Stimulated activated CD8-positive, alpha-beta memory T cell treated with anti-CD3 and anti-CD28 coated beads, Interleukin-12 subunit alpha, Interleukin-12 subunit beta, amount 100 ng/mL, for 24 hours (primary cell): ENCODE measurements around the gene MYB.
"Not testable (repeated sequence)": the region's sequence is repeated elsewhere in the genome, so short reads cannot be mapped to it uniquely, and the experiment has no call there.

Source experiments
- DNase-seq: peaks from one replicate; pipeline ENCODE4 v3.0.0-alpha.2; 2020; ENCODE audit errors: extremely low read depth

The MYB gene

GRCh38 chr6:135180542-135181332 is at the start of gene MYB:
Gene MYB (plus strand): TSS chr6:135181308. CDS start chr6:135181514, 206 bp downstream.
- DNase-seq, result no peak

DNA sequence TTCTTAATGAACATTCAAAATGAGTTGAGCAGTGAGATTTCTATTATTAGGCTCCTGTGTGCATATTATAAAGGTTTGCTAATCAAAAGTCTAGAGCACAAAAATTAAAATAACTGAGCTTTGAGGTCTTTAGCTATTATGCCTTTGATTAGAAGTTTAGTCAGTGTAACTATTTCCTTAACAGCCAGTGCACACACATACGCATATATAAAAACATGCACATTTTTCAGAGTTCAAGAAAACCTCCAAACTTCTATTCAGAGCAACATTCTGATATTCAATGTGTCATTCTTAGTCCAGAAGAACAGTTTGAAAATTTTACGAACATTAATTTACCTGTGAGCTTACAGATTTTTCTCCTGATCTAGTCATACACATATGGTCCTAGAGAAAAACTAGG is 48.3 kb upstream of the MYB start:
- DNase-seq, result no peak

- no peak for DNase-seq
Observed at GRCh38 chr6:135135835-135136234, 45.3 kb upstream of the MYB start.

DNA sequence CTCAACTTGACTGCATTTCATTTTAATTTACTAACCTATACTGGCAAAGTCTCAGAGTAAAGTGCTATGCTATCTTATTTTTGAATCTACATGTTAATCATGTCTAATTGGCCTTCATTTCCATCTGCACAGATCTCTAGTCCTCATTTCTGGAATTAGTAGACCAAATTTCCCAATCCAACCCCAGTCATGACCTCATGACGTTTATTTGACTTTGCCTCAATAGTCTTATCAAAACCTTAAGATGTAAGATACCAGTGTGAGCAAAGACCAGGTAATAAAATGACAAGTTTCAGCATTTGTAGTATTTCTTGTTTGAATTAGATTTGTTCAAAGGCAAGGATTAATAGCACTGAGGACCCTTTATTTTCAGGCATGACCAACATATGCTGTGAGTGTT is 43.3 kb upstream of the MYB start:
- no peak for DNase-seq

DNA sequence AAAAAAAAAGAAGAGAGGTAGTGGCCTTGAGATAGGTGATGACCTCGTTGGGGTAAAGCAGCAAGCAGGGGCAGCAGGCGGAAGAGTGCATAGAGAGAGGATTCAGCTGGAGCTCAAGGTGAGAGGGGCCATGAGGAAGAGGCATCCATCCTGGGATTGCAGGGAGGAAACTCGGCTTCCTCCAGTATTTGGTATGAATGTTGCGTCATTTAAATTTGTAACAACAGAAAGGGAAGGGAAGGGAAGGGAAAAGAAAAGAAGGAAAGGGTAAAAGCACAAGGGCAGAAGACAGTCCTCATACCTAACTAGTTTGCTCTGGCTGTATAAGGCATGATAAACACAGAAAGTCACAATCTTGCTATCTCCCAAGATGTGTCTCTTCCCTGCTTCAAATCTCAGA is 39.9 kb upstream of the MYB start:
- DNase-seq, result no peak

- no peak for DNase-seq
Observed at GRCh38 chr6:135141728-135142127, 39.4 kb upstream of the MYB start.

- DNase-seq, result not testable (repeated sequence)
Observed at GRCh38 chr6:135142232-135142631, 38.9 kb upstream of the MYB start.

GRCh38 chr6:135144673-135145062 is 36.4 kb upstream of the MYB start:
- DNase-seq, result no peak

DNA sequence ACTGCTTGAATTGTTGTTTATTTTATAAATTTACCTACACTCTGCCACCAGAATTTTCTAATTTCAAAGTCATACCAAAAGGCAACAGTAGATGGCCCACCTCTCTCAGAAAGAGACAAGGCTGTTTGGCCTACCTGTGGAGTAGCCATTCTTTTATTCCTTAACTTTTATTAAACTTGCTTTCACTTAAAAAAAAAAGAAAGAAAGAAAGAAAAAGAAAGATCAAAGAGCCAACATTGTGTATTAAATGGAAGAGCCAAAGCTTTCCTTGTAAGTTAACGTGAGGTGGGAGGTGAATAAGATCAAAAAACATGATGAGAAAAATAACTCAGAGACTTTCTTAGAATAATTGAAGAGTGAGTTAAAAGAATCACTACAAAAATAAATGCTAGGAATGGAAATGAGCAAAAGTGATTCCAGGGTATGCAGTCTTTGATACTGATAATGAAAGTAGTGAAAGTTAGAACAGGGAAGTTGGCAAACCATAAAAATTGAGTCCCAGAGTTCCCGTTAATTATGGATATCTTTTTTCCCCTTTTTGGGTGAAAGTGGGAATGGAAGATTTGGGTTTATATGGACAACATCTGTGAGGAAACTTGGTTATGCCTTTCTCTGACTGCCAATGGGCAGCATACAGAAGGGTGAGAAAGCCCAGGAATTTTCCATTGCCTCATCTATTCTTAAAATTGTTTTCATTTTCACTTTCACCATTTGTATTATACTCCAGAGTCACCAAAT is 35.9 kb upstream of the MYB start:
- DNase-seq, result no peak

DNA sequence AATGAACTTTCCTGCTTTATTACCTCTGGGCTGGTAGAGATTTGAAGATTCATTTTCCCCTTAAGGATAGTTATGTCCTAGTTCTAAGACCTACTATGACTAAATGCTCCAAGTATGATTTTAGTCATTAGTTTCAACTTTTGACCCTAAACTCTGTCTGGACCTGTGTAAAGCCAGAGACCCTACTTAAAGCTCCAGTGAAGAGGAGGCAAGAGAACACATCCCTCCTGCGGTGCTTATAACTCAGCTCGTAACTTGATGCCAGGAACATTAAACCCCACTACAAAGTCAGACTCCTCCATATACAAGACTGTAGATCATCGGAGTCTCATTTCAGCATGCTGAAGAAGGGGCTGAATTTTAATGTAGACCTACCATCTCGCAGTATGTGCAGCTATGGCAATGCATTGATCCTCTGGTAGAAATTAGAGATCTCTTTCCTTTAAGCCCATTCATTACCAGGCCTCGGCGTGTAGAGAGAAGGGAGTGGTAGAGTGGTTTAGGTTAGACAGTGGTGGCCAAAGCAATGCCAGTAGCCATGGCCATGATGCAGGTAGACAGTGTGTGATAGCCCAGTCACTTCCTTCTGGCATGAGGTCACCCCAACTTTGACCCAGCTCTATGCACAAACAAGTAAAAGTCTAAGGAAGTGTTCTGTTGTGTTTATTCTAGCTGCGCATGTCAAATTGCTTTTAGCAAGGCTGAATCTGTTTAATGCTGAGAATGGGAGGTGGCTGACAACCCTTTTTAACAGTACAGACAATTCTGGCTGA is 34.8 kb upstream of the MYB start:
- DNase-seq, result no peak

GRCh38 chr6:135147637-135148592 is 33.2 kb upstream of the MYB start:
- no peak for DNase-seq

- DNase-seq, result no peak
Observed at GRCh38 chr6:135148889-135149288, 32.2 kb upstream of the MYB start.

- no peak for DNase-seq
Observed at GRCh38 chr6:135149376-135149775, 31.7 kb upstream of the MYB start.

GRCh38 chr6:135150481-135150880 is 30.6 kb upstream of the MYB start:
- DNase-seq, result not testable (repeated sequence)

DNA sequence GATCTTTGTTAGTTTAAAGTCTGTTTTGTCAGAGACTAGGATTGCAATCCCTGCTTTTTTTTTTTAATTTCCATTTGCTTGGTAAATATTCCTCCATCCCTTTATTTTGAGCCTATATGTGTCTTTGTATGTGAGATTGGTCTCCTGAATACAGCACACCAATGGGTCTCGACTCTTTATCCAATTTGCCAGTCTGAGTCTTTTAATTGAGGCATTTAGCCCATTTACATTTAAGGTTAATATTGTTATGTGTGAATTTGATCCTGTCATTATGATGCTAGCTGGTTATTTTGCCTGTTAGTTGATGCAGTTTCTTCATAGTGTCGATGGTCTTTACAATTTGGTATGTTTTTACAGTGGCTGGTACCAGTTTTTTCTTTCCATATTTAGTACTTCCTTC is 27.0 kb upstream of the MYB start:
- DNase-seq, result not testable (repeated sequence)

DNA sequence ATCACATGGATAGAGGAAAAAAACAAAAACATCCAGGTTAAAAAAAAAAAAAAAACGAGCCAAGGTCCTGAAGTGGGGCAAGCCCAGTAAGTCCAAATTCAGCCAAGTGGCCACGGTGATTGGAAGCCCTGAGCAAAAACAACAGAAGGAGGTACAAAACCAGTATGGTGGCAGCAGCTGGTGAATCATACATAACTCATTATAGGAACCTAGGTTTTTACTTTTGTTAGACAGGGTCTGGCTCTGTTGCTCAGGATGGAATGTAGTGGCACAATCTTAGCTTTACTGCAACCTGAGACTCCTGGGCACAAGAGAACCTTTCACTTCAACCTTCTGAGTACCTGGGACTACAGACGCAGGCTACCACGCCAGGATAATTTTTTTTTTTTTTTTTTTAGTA is 22.7 kb upstream of the MYB start:
- DNase-seq, result no peak

DNA sequence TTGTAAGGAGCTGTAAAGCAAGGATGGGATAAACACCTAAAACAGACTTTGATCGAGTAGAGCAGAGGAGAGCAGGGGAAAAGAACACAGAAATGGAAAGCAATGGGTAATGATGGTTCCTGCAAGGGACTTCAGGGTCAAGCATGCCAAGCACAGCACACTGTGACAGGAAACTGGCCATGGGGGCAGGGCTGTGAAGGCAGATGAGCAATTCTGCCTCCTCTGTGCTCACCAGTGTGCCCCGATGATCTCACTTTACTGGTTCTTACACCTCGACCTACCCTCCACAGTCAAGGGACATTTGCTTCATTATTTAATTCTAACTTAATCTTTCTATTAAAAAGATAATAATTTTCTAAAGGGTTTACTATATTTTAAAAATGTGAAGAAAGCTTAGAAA is 21.6 kb upstream of the MYB start:
- no peak for DNase-seq

DNA sequence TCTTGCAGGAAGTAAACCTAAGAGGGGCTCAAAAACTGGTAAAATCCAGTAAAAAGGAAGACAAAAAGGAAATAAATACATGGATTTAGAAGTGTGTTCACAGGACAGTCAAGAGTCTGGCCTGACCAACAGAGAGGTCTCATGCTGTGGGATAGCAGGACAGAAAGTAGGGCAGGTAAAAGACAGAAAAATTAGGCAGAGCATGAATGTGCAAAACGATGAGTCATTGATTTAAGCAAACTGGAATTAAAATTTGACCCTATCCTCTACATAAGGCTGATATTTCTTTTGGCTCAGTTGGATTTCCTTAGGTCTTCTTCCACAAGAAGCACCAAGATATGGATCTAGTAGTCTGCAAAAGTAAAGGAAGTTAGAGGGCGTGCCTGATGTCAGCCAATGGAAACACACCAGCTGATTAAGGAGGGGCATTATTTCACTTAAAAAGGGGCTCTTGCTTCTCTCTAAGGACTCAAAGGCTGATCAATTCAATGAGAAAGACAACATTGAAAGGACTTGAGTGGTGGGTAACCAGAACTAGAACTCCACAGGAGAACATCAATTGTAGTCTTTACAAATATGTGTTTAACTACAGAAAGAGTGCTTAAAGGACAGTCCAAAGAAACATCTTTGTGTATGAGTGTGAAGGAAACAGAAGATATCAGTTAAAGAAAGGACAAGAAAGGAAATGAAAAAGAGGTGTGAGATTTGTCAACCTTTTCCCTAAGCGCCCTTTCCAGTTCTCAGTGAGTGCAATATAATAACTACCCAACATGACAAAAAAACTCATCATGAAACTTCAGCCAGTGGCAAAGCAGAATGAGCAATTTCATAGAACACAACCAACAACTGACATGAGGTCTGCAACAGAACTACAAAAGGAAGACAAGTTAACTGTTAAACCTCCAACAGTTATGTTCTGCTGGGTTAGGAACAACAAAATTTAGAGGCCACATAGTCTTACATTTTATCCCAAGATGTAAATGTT is 19.4 kb upstream of the MYB start:
- DNase-seq, result no peak

DNA sequence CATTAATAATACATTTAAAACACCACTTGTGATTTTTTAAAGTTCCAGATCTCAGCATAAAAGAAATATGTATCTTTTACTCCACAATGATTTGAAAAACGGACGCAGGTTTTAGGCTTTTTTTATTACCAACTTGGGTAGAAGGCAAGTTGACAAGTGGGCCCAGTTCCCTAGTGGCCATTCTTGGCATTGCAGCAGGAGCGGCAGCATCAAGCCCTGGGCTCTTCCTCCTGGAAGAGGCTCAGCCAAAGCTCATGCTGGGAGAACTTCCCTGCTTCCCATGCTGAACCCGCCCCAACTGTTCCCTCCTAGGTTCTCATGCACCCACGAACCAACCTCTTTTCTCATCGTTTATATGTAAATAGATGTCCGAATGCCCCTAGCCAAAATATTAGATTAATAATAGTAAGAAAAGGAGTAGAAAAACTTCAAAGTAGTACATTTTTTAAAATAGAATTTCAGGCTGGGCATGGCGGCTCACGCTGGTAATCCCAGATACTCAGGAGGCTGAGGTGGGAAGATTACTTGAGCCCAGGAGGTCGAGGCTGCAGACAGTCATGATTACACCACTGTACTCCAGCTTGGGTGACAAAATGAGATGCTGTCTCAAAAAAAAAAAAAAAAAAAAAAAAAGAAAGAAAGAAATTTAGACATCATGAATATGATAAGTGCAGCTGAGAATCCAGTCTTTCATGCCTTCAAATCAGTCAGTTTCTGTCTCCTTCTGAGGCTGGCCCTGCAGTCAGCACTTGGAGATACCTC is 18.2 kb upstream of the MYB start:
- no peak for DNase-seq

DNA sequence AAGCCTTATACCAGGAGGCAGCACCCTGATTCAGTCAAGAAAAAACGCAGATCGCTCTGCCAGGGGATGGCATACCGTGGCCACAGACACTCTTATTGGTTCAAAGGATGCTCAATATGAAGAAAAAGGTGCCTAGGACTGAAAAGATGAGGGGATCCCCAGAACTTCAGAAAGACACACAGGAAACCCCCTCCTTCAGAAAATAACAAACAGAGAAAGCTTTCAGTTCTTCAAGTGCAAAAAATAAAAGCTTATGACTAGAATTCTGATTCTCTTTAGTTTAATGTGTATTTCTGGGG is 17.7 kb upstream of the MYB start:
- no peak for DNase-seq
